SK-N-MC (cell line): ENCODE measurements around the gene EPSTI1.

ENCODE experiments used
- EZH2 ChIP-seq: fragments of 200-600 bp; sonication (generic); IDR thresholded peaks from one replicate; pipeline ENCODE4 v1.6.1; 2017; ENCODE audit warnings: antibody characterized with exemption
- POLR2AphosphoS5 ChIP-seq: IDR thresholded peaks from 2 replicates; pipeline ENCODE4 v1.6.1; 2012; ENCODE audit warnings: mild to moderate bottlenecking, low read depth, low read length, borderline replicate concordance

DNA sequence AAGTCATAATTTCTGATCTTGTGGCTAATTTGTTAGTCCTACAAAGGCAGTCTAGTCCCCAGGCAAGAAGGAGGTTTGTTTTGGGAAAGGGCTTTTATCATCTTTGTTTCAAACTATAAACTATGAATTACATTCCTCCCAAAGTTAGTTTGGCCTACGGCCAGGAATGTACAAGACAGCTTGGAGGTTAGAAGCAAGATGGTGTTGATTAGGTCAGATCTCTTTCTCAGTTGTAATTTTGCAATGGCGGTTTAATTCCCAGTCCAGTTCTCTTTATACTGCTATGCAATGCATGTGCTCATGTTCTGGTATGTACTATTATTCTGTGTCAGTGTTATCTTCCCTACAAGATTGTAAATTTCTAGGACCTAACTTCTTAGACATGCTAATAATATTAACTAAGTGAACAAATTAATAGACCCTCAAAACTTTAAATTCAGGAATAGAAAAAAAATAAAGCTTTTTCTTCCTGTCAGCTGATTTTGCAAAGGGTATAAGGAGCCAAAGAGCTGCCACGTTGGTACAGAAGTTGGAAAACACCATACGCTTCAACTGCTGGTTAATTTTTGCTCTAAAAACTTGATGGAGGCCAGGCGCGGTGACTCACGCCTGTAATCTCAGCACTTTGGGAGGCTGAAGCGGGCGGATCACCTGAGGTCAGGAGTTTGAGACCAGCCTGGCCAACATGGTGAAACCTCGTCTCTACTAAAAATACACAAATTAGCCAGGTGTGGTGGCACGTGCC is 30.1 kb upstream of the EPSTI1 start:
- no peak for TF ChIP-seq EZH2
- no peak for TF ChIP-seq POLR2AphosphoS5
